HG03432 (cell line): ENCODE measurements around the gene PLAC1.

Experiments used
- ATAC-seq: cut with Tn5 transposase; IDR thresholded peaks from one replicate; pipeline ENCODE4 v1.9.1; 2021; ENCODE audit warnings: mild to moderate bottlenecking, moderate library complexity; ENCODE audit not compliant: unreplicated experiment

PLAC1 gene

DNA sequence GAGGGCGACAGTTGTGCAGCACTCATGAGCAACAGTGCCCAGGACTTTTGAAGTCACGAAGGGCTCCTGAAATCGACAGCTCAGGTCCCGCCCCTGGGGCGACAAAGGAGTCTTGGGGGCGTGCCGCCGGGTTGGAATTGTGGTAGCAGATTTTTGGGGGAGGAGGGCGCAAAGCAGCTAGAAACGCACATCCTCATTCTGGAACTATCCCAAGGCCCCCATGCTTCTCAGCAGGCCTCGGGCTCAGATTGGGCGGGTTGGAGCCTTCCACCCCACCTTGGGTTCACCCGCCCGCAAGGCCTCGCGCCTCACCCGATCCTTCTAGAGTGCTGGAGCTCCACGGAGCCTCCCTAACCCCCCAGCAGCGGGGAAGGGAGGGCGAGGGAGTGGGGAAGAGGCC is 112.8 kb downstream of the PLAC1 start:
- ATAC-seq, result no peak

DNA sequence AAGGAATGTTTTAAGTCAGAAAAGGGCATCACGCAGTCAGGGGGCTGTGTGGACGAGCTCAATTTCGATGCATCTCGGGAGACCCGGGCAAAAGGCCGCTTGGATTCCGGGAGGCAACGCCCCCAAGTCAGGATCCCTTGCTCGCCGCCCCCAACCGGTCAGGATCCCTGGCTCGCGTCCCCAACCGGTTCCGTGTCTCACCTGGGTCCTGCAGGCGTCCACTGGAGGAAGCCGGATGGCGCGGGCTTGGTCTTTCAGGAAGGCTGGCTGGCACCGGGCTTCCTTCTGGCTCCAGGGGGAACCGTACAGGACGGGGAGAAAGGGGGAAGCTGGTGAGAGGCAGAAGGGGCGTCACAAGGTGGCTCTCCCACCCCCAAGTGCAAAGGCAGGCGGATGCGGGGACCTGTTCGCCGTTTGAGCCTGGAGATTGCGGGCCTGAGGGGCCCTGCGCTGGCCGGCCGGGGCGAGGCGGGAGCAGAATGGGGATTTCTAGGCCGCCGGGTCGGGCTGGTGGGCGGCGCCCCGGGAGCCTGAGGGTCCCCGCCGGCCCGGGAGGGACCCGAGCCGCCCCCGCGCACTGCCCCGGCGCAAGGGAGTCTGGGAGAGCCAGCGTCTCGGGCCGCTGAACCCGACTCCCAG is 113.6 kb downstream of the PLAC1 start:
- no peak for ATAC-seq

DNA sequence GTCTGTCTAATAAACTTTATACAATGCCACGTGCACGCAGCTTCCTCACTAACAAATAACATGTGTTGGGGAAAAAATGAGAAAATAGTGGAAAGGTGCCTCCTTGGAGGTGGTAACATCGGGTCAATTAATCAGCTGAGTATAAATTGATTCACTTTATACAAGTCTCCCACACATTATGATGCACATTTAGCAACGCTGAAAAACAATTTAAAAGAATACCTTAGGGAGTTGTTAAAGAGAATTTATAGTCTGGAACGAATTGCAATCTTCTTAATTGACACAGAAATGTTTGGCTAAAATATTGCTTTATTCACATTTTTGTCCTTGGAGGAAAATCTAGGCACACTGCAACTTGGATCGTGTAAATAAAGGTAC is 114.1 kb downstream of the PLAC1 start:
- ATAC-seq, result no peak

DNA sequence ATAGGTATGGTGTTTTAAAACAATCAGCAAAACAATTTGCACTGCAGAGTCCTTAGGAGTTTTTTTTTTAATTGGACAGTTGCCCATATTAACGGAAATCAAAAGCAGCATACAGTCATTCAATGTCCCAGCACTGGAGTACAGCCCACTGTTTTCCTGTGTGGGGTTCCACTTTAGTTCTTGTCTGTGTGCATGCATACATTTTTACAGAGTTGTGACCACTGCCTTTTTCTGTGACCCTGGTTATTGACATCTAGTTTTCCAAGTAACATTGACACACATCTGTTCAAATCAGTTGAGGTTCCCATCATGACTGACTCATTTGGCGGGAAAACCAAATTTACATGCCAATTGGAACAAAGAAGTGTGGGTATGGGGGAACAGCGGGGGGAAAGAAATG is 115.0 kb downstream of the PLAC1 start:
- no peak for ATAC-seq

DNA sequence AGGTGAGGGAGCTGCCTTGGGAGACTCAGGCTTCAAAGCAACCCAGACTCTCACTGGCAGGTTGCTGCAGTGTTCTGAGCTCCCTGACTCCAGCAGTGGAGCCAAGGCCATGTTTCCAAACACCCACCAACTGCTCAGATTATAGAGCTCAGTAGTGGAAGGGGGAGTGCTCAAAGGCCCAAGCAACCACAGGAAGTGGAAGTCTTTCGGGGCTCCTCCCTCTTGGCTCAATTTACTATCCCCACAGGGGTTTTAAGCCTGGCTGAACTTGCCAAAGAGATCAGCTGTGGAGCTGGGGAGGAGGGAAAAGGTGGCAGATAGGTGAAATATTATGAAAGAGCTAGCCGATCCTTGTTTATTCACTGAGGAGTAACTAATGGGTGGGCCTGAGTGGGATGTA is 115.8 kb downstream of the PLAC1 start:
- peak; percentile 60 for ATAC-seq

DNA sequence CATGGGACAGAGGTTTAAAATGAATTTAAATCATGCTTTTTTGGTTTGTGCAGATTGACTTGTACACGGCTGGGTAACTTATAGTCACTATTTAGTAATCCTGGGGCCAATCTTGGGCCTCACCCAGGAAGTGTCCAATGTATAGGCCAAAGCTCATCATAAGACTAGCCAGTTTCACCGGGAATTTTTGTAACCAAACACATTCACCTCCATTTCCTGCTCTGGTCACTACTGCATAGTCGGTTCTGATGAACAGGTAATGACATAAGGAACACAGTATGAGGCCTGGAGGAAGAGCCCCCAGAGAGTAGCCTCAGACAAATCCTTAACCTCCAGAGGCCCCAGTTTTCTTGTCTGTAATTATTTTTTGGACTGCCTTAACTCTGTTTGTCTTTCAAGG is 116.4 kb downstream of the PLAC1 start:
- ATAC-seq, result no peak

DNA sequence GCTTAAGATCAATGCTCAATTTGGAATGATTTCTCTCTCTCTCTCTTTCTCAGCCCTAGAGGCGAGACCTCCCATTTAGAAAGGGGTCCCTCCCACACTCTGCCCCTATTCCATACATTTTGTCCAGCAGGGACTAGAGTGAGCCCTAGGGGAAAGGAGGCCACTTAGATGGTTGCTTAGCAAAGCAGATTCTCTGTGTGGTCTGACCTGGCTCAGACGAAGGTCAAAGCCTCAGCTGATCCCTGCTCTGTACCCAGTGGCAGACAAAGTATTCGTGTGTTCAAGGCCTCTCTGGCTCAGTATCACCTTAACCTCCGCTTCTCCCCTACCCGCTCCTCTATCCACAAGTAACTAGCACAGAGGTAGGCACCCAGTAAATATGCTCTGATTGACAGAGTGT is 120.0 kb downstream of the PLAC1 start:
- no peak for ATAC-seq

DNA sequence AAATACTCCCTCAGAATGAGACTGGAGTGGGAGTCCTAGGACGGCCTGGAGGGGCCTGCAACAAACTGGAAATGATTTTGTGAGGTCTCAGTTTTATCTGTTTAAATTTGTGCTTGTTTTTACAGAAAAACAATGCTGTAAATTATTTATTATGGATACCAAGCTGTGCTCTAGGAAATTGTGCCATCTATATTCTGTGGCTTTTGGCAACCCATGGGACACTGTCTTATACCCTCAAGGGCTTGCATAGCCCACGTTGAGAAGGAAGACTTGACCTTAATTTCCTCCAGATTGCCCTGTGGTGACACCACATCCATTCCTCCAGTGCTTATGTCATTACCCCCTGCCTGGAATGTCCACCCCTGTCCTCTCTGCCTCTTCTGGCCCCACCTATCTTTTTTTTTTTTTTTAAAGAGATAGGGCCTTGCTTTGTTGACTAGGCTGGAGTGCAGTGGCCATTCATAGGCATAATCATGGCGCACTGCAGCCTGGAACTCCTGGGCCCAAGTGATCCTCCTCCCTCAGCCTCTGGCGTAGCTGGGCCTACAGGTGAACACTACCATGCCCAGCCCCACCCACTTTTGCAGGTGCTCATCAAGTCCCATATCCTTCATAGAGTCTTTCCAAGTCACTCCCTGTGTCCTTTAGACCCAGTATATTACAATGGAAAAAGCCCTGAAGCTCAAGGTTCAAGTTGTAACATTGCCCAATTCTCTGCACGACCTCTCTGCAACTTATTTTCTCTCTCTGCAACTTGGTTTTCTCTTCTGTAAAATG is 120.9 kb downstream of the PLAC1 start:
- ATAC-seq, result no peak

DNA sequence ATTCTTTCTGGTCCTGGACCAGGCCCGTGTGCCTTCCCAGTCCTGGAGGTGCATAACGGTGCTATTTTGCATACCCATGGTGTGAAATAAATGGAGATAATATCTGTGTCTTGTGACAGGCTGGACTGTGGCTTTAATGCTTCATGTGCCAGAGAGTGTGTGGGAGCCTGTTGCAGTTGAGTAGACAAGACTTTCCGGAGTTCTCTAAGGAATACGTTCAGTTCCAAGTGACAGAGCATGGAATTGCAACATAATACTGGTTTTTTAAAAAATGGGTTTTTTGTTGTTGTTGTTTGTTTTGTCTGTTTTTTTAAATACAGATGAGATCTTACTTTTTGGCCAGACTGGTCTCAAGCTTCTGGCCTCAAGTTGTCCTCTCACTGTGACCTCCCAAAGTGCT is 124.3 kb downstream of the PLAC1 start:
- no peak for ATAC-seq

DNA sequence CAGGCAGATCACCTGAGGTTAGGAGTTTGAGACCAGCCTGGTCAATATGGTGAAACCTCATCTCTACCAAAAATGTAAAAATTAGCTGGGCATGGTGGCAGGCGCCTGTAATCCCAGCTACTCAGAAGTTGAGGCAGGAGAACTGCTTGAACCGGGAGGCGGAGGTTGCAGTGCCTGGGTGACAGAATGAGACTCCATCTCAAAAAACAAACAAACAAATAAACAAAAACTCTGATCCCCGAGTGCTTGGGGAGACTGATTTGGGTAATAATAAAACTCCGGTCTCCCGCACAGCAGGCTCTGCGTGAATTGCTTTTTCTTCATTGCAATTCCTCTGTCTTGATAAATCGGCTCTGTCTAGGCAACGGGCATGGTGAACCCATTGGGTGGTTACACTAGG is 124.9 kb downstream of the PLAC1 start:
- ATAC-seq, result no peak

DNA sequence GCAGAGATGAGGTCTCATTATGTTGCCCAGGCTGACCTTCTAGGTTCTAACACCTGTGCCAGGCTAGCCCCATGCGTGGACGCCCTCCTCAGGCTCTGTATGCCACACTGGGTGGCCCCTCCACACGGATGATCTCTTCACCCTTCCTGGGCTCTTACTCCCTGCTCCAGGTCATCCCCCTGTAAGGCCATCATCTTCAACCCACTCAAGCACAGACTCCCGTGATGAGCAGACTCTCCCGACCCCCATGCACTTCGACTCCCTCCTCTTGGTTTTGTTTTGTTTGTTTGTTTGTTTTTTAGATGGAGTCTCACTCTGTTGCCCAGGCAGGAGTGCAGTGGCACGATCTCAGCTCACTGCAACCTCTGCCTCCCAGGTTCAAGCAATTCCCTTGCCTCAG is 127.4 kb downstream of the PLAC1 start:
- ATAC-seq, result no peak

DNA sequence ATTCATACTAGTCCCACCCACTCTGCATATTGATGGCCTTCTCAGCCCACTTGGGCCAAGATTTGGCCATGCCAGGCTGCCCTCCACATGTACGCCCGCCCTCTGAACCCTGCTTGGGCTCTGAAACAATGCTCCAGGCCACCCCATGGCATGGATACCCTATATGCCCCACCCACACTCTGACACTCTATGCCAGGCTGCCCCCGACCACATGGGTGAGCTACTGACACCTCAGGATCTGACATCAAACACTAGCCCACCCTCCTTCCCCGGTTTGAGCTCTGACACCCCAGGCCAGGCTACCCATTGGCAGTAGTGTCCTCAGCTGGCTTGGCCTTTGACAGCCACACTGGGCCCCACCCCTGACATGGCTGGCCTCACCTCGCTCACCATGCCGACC is 128.8 kb downstream of the PLAC1 start:
- no peak for ATAC-seq

DNA sequence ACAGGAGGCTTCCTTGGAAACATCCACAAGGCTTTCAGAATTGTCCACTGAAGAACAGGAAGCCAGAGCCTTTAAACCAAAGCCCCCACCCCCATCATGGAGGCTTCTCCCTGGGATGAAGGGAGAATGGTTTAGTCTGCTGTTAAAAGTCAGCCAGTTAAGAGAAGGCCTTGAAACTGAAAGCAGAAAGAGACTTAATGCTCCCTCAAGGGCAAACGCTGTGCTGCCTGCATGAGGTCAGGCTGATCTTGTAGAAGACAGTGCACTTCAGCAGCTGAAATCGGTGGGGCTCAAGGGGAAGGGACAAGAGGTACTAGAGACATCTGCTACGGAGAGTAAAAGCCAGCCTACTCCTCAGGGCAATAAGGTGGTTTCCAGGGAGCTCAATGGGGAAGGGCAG is 129.3 kb downstream of the PLAC1 start:
- peak; percentile 47 for ATAC-seq

DNA sequence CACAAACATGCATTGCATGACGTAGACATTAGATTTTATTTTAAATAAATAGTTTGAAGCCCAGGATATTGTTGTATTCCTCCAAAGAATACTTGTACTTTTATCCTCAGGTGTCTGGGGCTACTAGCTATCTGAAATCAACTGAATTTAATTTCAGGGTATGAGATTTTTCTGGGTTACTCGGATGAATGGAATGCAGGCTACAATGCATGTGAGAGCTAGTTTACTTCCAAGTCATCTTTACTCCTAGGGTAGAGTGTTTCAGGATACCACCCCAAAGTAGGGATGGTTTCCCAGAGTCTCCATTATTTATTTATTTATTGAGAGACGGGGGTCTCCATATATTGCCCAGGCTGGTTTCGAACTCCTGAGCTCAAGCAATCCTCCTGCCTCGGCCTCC is 131.9 kb downstream of the PLAC1 start:
- ATAC-seq, result no peak

DNA sequence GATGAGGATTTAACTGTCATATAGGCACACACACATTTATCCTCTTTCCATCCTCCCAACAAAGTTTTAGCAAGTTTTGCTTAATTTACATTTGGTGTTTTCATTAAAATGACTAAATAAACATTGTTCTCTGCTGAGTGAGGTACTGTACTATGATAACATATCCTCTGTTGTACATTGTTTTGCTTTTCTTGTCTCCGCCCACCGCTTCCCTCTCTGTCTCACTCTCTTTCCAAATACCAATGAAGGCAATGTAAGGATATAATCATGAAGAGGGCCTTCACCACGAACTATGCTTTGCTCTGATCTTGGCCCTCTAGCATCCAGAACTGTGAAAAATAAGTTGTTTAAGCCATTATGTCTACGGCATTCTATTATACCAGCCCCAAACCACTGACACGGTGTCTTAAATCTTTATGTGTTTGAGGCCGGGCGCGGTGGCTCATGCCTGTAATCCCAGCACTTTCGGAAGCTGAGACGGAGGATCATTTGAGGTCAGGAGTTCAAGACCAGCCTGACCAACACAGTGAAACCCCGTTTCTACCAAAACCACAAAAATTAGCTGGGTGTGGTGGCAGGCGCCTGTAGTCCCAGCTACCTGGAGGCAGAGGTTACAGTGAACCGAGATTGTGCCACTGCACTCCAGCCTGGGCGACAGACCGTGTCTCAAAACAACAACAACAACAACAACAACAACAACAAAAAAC is 133.0 kb downstream of the PLAC1 start:
- no peak for ATAC-seq

DNA sequence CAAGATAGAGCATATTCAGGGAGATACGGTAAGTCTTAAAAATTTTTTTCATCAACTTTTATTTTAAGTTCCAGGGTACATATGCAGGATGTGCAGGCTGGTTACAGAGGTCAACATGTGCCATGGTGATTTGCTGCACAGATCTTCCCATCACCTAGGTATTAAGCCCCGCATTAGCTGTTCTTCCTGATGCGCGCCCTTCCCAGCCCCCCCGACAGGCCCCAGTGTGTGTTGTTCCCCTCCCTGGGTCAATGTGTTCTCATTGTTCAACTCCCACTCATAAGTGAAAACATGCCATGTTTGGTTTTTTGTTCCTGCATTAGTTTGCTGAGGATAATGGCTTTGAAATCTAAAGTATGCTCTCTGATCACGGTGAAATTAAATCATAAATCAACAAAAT is 134.1 kb downstream of the PLAC1 start:
- no peak for ATAC-seq

DNA sequence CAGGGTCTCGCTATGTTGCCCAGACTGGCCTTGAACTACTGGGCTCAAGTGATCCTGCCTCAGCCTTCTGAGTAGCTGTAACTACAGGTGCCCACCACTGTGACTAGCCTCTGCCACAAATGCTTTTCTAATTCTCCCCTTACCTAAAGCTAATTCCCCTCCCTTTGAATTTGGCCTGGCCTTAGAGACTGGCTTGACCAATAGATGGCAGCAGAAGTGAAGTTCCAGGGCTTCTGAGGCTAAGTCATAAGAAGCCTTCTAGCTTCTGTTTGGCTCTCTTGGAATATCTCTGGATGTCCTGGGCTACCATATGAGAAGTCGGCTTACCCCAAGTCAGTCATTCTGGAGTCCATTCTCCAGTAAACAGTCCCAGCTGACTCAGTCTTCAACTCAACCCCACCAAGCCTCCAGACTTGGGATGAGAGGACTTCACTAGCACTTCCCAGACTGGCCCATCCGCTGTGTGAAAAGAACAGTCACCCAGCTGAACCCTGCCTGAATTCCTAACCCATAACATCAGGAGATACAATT is 137.3 kb downstream of the PLAC1 start:
- ATAC-seq, result peak; percentile 48
